GM21423 (cell line): ENCODE results near the gene SYT12.
"Not testable (repeated sequence)": the region's sequence is repeated elsewhere in the genome, so short reads cannot be mapped to it uniquely, and the experiment has no call there.

ENCODE experiments used
- ATAC-seq: cut with Tn5 transposase; IDR thresholded peaks from one replicate; pipeline ENCODE4 v1.9.1; 2021; ENCODE audit warnings: mild to moderate bottlenecking, moderate library complexity; ENCODE audit not compliant: unreplicated experiment

The SYT12 gene

DNA sequence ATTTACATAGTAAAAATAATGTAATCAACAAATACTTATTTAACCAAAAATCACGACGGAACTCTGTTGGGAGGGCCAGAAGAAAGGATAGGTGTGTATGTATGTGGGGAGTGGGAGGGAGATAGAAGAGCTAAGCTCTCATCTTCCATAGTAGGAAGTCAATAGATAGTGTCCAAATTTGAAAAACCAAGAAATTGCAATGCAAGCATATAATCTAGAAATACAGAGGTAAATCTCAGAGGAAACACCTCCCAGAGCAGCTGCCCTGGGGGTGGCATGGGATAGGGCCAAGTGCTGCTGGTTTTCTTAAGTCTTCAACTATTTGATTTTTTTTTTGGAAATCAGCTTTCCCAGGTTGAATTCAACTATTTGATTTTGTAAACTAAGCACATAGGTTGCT is 30.9 kb upstream of the SYT12 start:
- ATAC-seq = no peak

DNA sequence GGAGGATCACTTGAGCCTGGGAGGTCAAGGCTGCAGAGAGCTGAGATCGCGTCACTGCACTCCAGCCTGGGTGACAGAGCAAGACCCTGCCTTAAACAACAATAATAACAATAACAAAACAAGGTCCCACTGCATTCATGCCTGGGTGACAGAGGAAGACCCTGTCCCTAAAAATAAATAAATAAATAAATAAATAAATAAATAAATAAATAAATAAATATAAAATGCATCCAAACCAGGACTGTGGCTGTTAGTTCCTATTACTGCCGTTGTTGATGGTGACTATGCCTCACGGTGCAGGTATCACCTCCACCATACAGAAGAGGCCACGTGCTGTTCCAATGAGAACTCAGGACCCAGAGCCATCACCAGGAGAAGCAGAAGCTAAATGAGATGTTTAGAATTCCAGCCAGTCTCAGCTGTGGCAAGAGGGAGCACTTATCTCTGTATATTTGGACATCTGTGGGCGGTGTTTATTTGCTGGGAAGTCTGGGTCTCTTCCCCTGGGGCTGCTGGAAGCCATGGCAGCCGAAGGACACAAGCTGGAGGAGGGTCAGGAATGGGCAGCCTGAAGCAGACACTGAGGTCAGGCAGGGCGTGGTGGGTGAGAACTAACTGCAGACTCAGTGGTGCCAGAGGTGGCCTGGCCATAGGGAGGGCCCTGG is 26.2 kb upstream of the SYT12 start:
- no peak for ATAC-seq

DNA sequence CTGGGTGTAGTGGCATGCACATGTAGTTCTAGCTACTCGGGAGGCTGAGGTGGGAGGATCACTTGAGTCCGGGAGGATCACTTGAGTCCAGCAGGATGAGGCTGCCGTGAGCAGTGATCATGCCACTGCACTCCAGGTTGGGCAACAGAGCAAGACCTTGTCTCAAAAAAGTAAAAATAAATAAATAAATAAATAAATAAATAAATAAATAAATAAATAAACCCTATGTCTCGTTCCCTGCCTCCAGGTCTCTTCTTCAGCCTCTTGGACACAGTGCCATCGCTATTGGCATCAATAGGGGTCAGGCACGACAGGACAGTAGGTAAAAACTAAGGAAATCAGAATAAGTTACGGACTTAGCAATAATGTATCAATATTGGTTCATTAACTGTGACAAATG is 23.4 kb upstream of the SYT12 start:
- no peak for ATAC-seq

GRCh38 chr11:67001332-67001731 is 21.6 kb upstream of the SYT12 start:
- no peak for ATAC-seq

GRCh38 chr11:67002297-67002913 is 20.5 kb upstream of the SYT12 start:
- no peak for ATAC-seq

- ATAC-seq = no peak
Observed at GRCh38 chr11:67002921-67003411, 20.0 kb upstream of the SYT12 start.

DNA sequence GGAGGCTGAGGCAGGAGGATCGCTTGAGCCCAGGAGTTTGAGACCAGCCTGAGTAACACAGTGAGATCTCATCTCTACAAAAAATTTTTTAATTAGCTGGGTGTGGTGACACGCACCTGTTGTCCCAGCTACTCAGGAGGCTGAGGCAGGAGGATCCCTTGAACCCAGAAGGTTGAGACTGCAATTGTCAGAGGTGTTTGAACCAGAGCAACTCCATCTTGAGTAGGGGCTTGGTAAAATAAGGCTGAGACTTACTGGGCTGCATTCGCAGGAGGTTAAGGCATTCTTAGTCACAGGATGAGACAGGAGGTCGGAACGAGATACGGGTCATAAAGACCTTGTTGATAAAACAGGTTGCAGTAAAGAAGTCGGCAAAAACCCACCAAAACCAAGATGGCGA is 17.7 kb upstream of the SYT12 start:
- ATAC-seq = not testable (repeated sequence)

- ATAC-seq = no peak
Observed at GRCh38 chr11:67006029-67006884, 16.7 kb upstream of the SYT12 start.

DNA sequence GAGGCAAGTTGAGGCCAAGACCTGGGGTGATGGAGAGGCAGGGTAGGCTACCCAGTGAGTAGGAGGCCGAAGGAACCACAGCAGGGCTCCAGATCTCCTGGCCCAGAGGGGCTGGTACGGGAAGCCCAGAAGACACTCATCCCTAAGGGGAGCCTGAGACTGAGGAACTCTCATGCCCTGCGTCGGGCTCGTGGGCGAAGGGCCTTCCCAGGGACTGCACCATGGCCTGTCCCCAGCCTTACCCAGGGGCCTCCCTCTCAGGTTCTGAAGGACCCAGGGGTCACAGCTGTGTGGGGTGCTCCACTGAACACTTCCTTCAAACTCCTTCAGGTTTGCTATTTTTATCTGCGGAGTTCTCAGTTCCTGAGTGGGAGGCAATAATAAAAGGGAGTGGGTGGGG is 15.8 kb upstream of the SYT12 start:
- no peak for ATAC-seq

GRCh38 chr11:67010296-67010905 is 12.5 kb upstream of the SYT12 start:
- ATAC-seq = no peak

GRCh38 chr11:67013511-67014045 is 9.4 kb upstream of the SYT12 start:
- no peak for ATAC-seq

GRCh38 chr11:67014343-67014742 is 8.6 kb upstream of the SYT12 start:
- no peak for ATAC-seq

GRCh38 chr11:67015048-67015447 is 7.9 kb upstream of the SYT12 start:
- ATAC-seq = no peak

DNA sequence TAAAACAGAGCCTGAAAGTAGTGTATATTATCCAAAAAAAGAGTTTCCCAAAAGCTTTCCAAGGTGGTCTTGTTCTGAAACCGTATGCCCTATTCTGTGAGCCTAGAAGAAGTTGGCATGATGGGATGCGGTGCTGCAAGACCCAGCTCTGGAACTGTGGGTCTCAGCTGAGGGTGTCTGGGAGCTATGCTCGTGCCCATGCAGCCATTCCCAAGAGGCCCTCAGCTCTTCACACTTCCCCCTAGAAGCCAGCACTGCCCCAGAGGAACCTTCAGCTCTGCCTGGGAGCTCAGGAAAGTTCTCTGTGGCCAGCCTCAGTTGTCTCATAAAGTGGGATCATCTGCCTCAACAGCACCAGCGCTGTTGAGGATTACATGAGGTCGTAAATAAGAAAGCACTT is 6.4 kb upstream of the SYT12 start:
- ATAC-seq = no peak

- ATAC-seq = no peak
Observed at GRCh38 chr11:67020949-67021348, 2.0 kb upstream of the SYT12 start.

DNA sequence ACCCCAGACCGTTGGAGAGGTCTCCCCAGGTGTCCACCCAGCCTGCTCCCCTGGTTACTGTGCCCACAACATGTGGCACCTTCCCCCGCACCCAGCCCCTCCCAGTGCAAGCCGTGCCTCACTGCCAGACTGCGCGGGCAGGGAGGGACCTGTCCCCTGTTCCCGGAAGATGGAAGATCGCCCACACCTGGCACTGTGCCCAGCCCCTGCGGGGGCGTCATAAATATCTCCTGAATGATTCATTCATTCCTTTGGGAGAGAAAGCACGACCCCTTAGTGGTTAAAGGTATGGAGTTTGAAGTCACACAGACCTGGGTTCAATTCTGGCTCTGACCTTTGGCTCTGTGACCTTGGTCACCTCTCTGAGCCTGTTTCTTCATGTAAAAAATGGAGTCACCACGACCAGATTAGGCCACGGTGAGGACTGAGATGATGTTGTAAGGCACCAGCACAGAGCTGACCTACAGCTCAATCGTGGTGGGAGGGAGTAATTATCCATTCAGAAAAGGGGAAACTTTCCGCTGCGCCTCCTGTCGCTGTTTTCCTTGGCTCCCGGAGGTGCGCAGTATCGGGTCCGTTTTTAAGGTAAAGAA is 497 bp upstream of the SYT12 start:
- no peak for ATAC-seq

GRCh38 chr11:67023957-67024353 is 1.0 kb downstream of the SYT12 start:
- ATAC-seq = no peak

DNA sequence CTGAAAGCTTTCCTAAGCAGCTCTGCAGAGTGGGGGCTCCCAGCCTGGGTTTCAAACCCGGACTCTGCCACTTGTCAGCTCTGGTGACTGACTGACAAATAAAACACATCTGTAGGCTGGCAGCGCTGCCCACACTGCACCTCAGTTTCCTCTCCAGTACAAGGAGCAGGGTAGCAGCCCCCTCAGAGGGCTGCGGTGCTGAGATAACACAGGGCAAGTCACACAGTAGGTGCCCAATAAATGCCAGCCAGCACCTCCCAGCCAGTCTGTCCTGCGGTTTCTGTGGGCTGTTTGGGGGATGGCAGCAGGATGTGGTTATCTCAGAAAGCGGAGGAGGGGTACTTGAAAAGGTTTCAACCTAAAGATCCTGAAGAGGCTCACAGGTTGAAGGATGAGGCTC is 1.5 kb downstream of the SYT12 start:
- no peak for ATAC-seq

- ATAC-seq = no peak
Observed at GRCh38 chr11:67024966-67025365, 2.0 kb downstream of the SYT12 start.

GRCh38 chr11:67025750-67026149 is 2.8 kb downstream of the SYT12 start:
- no peak for ATAC-seq

DNA sequence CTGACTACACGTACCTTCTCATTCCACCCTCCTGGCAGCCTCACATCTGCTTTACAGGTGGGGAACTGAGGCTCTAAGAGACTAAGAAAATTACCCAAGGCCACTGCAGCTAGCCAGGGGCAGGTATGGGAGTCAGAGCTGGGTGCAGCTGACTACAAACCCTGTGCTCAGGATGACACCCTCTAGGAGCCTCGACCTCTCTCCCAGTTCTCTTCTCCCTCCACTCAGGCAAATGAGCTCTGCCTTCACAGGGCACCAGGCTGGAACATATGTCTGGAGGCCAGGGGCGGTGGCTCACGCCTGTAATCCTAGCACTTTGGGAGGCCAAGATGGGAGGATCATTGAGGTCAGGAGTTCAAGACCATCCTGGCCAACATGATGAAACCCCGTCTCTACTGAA is 4.0 kb downstream of the SYT12 start:
- ATAC-seq = no peak
